CD14-positive monocyte (primary cell): ENCODE measurements around the gene EPS15. TPM values are rescaled to one million over a fixed set of nuclear protein-coding genes. Genes with fewer than 3 reads are reported as not detected.
A peak's percentile ranks its signal among the peaks of the same experiment; 100 is the strongest.

Source experiments
- DNase-seq, 3 donors: peaks; one replicate each; pipeline ENCODE4 v3.0.0-alpha.2; 2011 to 2022
- H2AFZ ChIP-seq: 2 replicates; pipeline ENCODE4 v1.6.0; 2012; ENCODE audit warnings: mild to moderate bottlenecking, low read depth, low read length, inconsistent platforms; ENCODE audit not compliant: insufficient read depth, poor library complexity, severe bottlenecking
- H3K27ac ChIP-seq, 2 donors: 1 replicate in 1 of 2; 2 replicates in 1 of 2; pipeline ENCODE4 v1.5.1; 2012 to 2013; ENCODE audit warnings: low read length in 2 of 2, control low read depth in 1 of 2, inconsistent platforms in 1 of 2, low read depth in 1 of 2, mild to moderate bottlenecking in 1 of 2
- H3K27me3 ChIP-seq, 2 donors: one replicate each; pipeline versions ENCODE4 v1.6.0 to v1.6.1; 2011 to 2013; ENCODE audit warnings: low read length in 2 of 2; ENCODE audit not compliant: control insufficient read depth in 2 of 2, insufficient read depth in 2 of 2
- H3K36me3 ChIP-seq, 2 donors: replicated peaks in 1 of 2; 1 replicate in 1 of 2; 2 replicates in 1 of 2; pipeline versions ENCODE4 v1.5.1 to v1.6.1; 2012 to 2013; ENCODE audit warnings: low read length in 2 of 2, control low read depth in 1 of 2, inconsistent platforms in 1 of 2, mild to moderate bottlenecking in 1 of 2; ENCODE audit not compliant: insufficient read depth in 2 of 2, control insufficient read depth in 1 of 2
- H3K4me1 ChIP-seq, 2 donors: 1 replicate in 1 of 2; 2 replicates in 1 of 2; pipeline versions ENCODE4 v1.5.1 to v1.6.1; 2012 to 2013; ENCODE audit warnings: low read length in 2 of 2, control low read depth in 1 of 2, inconsistent platforms in 1 of 2, mild to moderate bottlenecking in 1 of 2, moderate library complexity in 1 of 2; ENCODE audit not compliant: insufficient read depth in 2 of 2, control insufficient read depth in 1 of 2
- H3K4me2 ChIP-seq: replicated peaks from 2 replicates; pipeline ENCODE3; 2012; ENCODE audit warnings: low read length, moderate library complexity, mild to moderate bottlenecking; ENCODE audit not compliant: poor library complexity, severe bottlenecking; ENCODE audit errors: extremely low read depth
- H3K4me3 ChIP-seq, 3 experiments: fragments of 200-600 bp in 1 of 3; sonication (generic) in 1 of 3; replicated peaks in 1 of 3; 1 replicate in 2 of 3; 2 replicates in 1 of 3; pipeline ENCODE4 v1.5.1; 2011 to 2013; ENCODE audit warnings: low read length in 3 of 3, mild to moderate bottlenecking in 3 of 3, control low read depth in 2 of 3, low read depth in 2 of 3, inconsistent platforms in 1 of 3, moderate library complexity in 1 of 3
- H3K79me2 ChIP-seq: 2 replicates; pipeline ENCODE4 v1.6.0; 2012; ENCODE audit warnings: mild to moderate bottlenecking, control low read depth, inconsistent platforms, low read length, moderate library complexity; ENCODE audit not compliant: insufficient read depth
- H3K9ac ChIP-seq: 2 replicates; pipeline ENCODE4 v1.6.0; 2017; ENCODE audit warnings: low read length, mild to moderate bottlenecking; ENCODE audit not compliant: insufficient read depth, poor library complexity, severe bottlenecking
- H3K9me3 ChIP-seq, 2 donors: replicated peaks in 1 of 2; 1 replicate in 1 of 2; 2 replicates in 1 of 2; pipeline versions ENCODE4 v1.5.1 to v1.6.1; 2012 to 2013; ENCODE audit warnings: low read length in 2 of 2, control low read depth in 1 of 2; ENCODE audit not compliant: control insufficient read depth in 1 of 2, insufficient read depth in 1 of 2
- H4K20me1 ChIP-seq: 2 replicates; pipeline ENCODE4 v1.6.0; 2012; ENCODE audit warnings: mild to moderate bottlenecking, low read length, control low read depth, moderate library complexity; ENCODE audit not compliant: insufficient read depth
- H3K27ac Mint-ChIP-seq, 7 donors: one replicate each; pipeline ENCODE4 v1.8.0; 2020; ENCODE audit warnings: mild to moderate bottlenecking in 7 of 7, mixed read lengths in 7 of 7, moderate library complexity in 6 of 7, inconsistent platforms in 2 of 7
- H3K27me3 Mint-ChIP-seq, 3 donors: one replicate each; pipeline ENCODE4 v1.8.0; 2021 to 2022; ENCODE audit warnings: low read depth in 3 of 3, mild to moderate bottlenecking in 3 of 3, mixed read lengths in 3 of 3, moderate library complexity in 3 of 3, inconsistent platforms in 1 of 3
- H3K36me3 Mint-ChIP-seq, 2 donors: one replicate each; pipeline ENCODE4 v1.8.0; 2020; ENCODE audit warnings: mixed read lengths in 2 of 2, inconsistent platforms in 1 of 2, mild to moderate bottlenecking in 1 of 2
- H3K4me1 Mint-ChIP-seq: one replicate; pipeline ENCODE4 v1.8.0; 2020; ENCODE audit warnings: mild to moderate bottlenecking, mixed read lengths
- H3K4me3 Mint-ChIP-seq, 2 donors: one replicate each; pipeline ENCODE4 v1.8.0; 2020; ENCODE audit warnings: mild to moderate bottlenecking in 2 of 2, mixed read lengths in 2 of 2, moderate library complexity in 1 of 2
- H3K9me3 Mint-ChIP-seq, 7 donors: one replicate each; pipeline ENCODE4 v1.8.0; 2020 to 2022; ENCODE audit warnings: mixed read lengths in 7 of 7, mild to moderate bottlenecking in 6 of 7, moderate library complexity in 6 of 7, inconsistent platforms in 2 of 7
- WGBS: methylation state at CpG from one replicate; pipeline ENCODE4 v1.1.5; 2013; ENCODE audit warnings: missing lambda C conversion rate; ENCODE audit not compliant: insufficient coverage; 5-methylcytosine and 5-hydroxymethylcytosine counted together
- intact Hi-C, 2 donors: fragments of 100-400 bp; cut with micrococcal nuclease; formaldehyde crosslinking; loops; one replicate each; pipeline versions ENCODE4 v1.15.0 to v1.15.1; 2023
- polyA plus RNA-seq, 3 donors: library from polyadenylated mRNA; depleted of rRNA in 1 of 3; unstranded in 2 of 3; stranded (reverse) in 1 of 3; fragments of 300-500 nt in 2 of 3; fragments of >200 nt in 1 of 3; fragmentation: Illumina TruSeq in 2 of 3; gene quantifications; 1 replicate in 2 of 3; 2 replicates in 1 of 3; pipeline ENCODE4 v1.2.3, GENCODE V29; 2012 to 2021
- small RNA-seq: library from RNA; depleted of rRNA; stranded (forward); fragments of <200 nt; gene quantifications from one replicate; pipeline ENCODE3, GENCODE V24; 2012; ENCODE audit warnings: low read depth; ENCODE audit not compliant: insufficient read length
- TF ChIP-seq, protein P1 (sequence below): fragments of 200-600 bp; IDR thresholded peaks from one replicate; pipeline ENCODE4 v1.8.0; 2022; ENCODE audit warnings: antibody characterized with exemption, mild to moderate bottlenecking

EPS15 gene
- polyA plus RNA-seq, 3 donors, result 26.7 to 53.6 (median 36.4) TPM

DNA sequence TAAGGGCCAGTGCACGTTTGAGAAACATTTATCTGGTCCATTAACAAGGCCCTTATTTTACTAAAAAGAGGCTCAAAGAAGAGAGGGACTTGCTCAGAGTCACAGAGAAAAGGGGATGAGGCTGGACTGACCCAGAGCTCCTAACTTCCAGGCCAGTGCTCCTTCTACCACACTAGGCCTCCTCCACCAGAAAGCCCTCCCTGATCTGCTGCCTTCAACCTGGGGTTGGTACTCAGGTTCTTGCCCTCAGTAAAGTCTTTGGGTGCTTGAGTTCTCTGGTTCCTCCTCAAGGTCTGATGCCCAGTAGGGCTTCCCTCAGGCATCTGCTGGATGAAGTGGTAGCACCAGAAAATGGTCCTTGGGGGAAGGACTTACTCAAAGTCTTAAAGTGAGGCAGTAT, 214.7 kb downstream of the EPS15 start:
- peaks cover 0 to 1% (median 0%) of the 10 kb centered on the region in 7 donors for H3K9me3 Mint-ChIP-seq
- Histone ChIP-seq H3K27me3 (no peaks in the 10 kb centered on the region), H3K9ac (no peak overlapping the region), H3K4me1 (peaks cover 7 to 8% of the 10 kb centered on the region in 2 donors), H3K4me3 (no peak overlapping the region), H4K20me1 (no peaks in the 10 kb centered on the region), H3K79me2 (no peaks in the 10 kb centered on the region), H2AFZ (no peak overlapping the region), H3K36me3 (no peaks in the 10 kb centered on the region), H3K27ac (no peak overlapping the region), H3K4me2 (no peak overlapping the region), H3K9me3 (no peaks in the 10 kb centered on the region)
- H3K4me3 Mint-ChIP-seq, result no peak overlapping the region
- WGBS, result no CpG with 5 or more reads among the region's 1 CpG
- no peaks in the 10 kb centered on the region for H3K36me3 Mint-ChIP-seq
- H3K4me1 Mint-ChIP-seq, result peaks cover 12% of the 10 kb centered on the region
- intact Hi-C loops, result no loop called here
- peak overlapping the region in 1 of 7 donors; percentile 76 for H3K27ac Mint-ChIP-seq
- H3K27me3 Mint-ChIP-seq, result peaks cover 0 to 5% (median 5%) of the 10 kb centered on the region in 3 donors
- no peak for DNase-seq
- TF ChIP-seq, protein P1, sequence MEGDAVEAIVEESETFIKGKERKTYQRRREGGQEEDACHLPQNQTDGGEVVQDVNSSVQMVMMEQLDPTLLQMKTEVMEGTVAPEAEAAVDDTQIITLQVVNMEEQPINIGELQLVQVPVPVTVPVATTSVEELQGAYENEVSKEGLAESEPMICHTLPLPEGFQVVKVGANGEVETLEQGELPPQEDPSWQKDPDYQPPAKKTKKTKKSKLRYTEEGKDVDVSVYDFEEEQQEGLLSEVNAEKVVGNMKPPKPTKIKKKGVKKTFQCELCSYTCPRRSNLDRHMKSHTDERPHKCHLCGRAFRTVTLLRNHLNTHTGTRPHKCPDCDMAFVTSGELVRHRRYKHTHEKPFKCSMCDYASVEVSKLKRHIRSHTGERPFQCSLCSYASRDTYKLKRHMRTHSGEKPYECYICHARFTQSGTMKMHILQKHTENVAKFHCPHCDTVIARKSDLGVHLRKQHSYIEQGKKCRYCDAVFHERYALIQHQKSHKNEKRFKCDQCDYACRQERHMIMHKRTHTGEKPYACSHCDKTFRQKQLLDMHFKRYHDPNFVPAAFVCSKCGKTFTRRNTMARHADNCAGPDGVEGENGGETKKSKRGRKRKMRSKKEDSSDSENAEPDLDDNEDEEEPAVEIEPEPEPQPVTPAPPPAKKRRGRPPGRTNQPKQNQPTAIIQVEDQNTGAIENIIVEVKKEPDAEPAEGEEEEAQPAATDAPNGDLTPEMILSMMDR, result no peak

Small RNA genes lying within 50 kb of the gene (small RNA-seq; reads per million reads assigned to genes)
- gene RNU6-1281P (not detected), gene RNU6-877P (not detected)

Other genes with a start within 250 kb of the EPS15 start
- gene TTC39A, start 188.7 kb downstream of the EPS15 start, polyA plus RNA-seq, result under 1 TPM in 1 of 3 donors, not detected in 2; 0.16 TPM
- gene OSBPL9, start 97.8 kb upstream of the EPS15 start, polyA plus RNA-seq, result 10 to 100 TPM; 22.2 to 41.4 (median 31.3) TPM